ENCODE results near the gene PCDHGB3.

DNA sequence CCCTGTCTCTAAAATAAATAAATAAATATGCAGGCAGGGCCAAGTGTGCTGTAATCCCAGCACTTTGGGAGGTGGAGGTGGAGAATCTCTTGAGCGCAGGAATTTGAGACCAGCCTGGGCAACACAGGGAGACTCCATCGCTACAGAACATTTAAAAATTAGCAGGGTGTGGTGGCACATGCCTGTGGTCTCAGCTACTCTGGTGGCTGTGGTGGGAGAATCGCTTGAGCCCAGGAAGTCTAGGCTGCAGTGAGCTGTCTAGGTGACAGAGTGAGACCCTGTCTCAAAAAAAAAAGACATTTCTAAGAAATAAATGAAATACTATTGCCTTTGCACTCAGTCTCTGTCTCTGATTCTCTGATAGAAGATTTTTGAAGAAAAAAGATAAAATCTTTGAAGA is 41.5 kb downstream of the PCDHGB3 start:
- TF ChIP-seq POLR2A (IDR thresholded peaks at IDR 0.05) (no peak), POLR2AphosphoS5 (IDR thresholded peaks at IDR 0.05) (no peak), EP300 (IDR thresholded peaks at IDR 0.05) (no peak)
- TF ChIP-seq, protein P1, sequence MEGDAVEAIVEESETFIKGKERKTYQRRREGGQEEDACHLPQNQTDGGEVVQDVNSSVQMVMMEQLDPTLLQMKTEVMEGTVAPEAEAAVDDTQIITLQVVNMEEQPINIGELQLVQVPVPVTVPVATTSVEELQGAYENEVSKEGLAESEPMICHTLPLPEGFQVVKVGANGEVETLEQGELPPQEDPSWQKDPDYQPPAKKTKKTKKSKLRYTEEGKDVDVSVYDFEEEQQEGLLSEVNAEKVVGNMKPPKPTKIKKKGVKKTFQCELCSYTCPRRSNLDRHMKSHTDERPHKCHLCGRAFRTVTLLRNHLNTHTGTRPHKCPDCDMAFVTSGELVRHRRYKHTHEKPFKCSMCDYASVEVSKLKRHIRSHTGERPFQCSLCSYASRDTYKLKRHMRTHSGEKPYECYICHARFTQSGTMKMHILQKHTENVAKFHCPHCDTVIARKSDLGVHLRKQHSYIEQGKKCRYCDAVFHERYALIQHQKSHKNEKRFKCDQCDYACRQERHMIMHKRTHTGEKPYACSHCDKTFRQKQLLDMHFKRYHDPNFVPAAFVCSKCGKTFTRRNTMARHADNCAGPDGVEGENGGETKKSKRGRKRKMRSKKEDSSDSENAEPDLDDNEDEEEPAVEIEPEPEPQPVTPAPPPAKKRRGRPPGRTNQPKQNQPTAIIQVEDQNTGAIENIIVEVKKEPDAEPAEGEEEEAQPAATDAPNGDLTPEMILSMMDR (IDR thresholded peaks at IDR 0.05), result no peak
